CD4-positive, alpha-beta T cell (primary cell): ENCODE results near the gene EPM2A. TPM values are rescaled to one million over a fixed set of nuclear protein-coding genes. Genes with fewer than 3 reads are reported as not detected.

Source experiments
- ATAC-seq: fragments of 200-7000 bp; cut with Tn5 transposase; one replicate; pipeline ENCODE4 v1.10.0; 2022; ENCODE audit warnings: mild to moderate bottlenecking; ENCODE audit not compliant: poor library complexity
- CTCF ChIA-PET: fragments of 350-600 bp; sonication (Branson Sonifier 250); formaldehyde crosslinking; loops from one replicate; lab custom pipeline; 2021; ENCODE audit warnings: antibody characterized with exemption, inconsistent platforms; lab: Charles Lee
- POLR2A ChIA-PET: fragments of 350-600 bp; sonication (Branson Sonifier 250); formaldehyde crosslinking; loops from one replicate; lab custom pipeline; 2021; ENCODE audit warnings: antibody characterized with exemption, inconsistent platforms; lab: Charles Lee
- DNase-seq, 14 experiments: peaks; one replicate each; pipeline ENCODE4 v3.0.0-alpha.2; 2013 to 2020; ENCODE audit warnings: mixed read lengths in 2 of 14
- H3K27ac ChIP-seq, 2 donors: one replicate each; pipeline versions ENCODE4 v1.5.1 to v1.7.0; 2013; ENCODE audit warnings: low read length in 2 of 2, low read depth in 1 of 2, mild to moderate bottlenecking in 1 of 2
- H3K27me3 ChIP-seq, 2 experiments: 1 replicate in 1 of 2; 2 replicates in 1 of 2; pipeline versions ENCODE4 v1.6.1 to v1.7.0; 2013; ENCODE audit warnings: low read length in 2 of 2, control low read depth in 1 of 2, mild to moderate bottlenecking in 1 of 2, moderate library complexity in 1 of 2; ENCODE audit not compliant: insufficient read depth in 2 of 2, control insufficient read depth in 1 of 2
- H3K36me3 ChIP-seq: one replicate; pipeline ENCODE4 v1.6.1; 2013; ENCODE audit warnings: low read length, control low read depth; ENCODE audit not compliant: insufficient read depth
- H3K4me1 ChIP-seq: one replicate; pipeline ENCODE4 v1.6.1; 2013; ENCODE audit warnings: low read length, control low read depth; ENCODE audit not compliant: insufficient read depth
- H3K4me3 ChIP-seq: one replicate; pipeline ENCODE4 v1.5.1; 2013; ENCODE audit warnings: mild to moderate bottlenecking, low read length, moderate library complexity
- H3K9me3 ChIP-seq, 2 experiments: 1 replicate in 1 of 2; 2 replicates in 1 of 2; pipeline versions ENCODE4 v1.6.1 to v1.7.0; 2013; ENCODE audit warnings: low read length in 2 of 2, mild to moderate bottlenecking in 2 of 2, control low read depth in 1 of 2, moderate library complexity in 1 of 2; ENCODE audit not compliant: control insufficient read depth in 1 of 2, insufficient read depth in 1 of 2
- H3K27ac Mint-ChIP-seq: one replicate; pipeline ENCODE4 v1.8.0; 2020; ENCODE audit warnings: mixed read lengths
- H3K27me3 Mint-ChIP-seq: one replicate; pipeline ENCODE4 v1.8.0; 2021; ENCODE audit warnings: mixed read lengths
- H3K36me3 Mint-ChIP-seq: one replicate; pipeline ENCODE4 v1.8.0; 2021; ENCODE audit warnings: low read depth, mixed read lengths
- H3K4me1 Mint-ChIP-seq: one replicate; pipeline ENCODE4 v1.8.0; 2021; ENCODE audit warnings: low read depth, mixed read lengths
- H3K4me3 Mint-ChIP-seq: one replicate; pipeline ENCODE4 v1.8.0; 2020; ENCODE audit warnings: mild to moderate bottlenecking, mixed read lengths
- H3K9me3 Mint-ChIP-seq: one replicate; pipeline ENCODE4 v1.8.0; 2020; ENCODE audit warnings: mixed read lengths
- intact Hi-C, 2 experiments: fragments of 100-400 bp; cut with DNase I in 1 of 2; cut with micrococcal nuclease in 1 of 2; formaldehyde crosslinking; loops; one replicate each; pipeline versions ENCODE4 v1.15.1 to v1.9.0; 2023 to 2025; cut with DNase I, micrococcal nuclease
- total RNA-seq, 174 experiments: library from RNA in 2 of 174; stranded (reverse) in 2 of 174; gene quantifications; one replicate each; pipeline ENCODE4 v1.2.3 and lab custom pipeline; 2021 to 2026
- TF ChIP-seq, protein P1 (sequence below): fragments of 200-600 bp; IDR thresholded peaks from one replicate; pipeline ENCODE4 v1.8.0; 2022; ENCODE audit warnings: antibody characterized with exemption, mild to moderate bottlenecking

The EPM2A gene
- total RNA-seq, 2 experiments from 2014 or later: 5.0 to 5.7 TPM

DNA sequence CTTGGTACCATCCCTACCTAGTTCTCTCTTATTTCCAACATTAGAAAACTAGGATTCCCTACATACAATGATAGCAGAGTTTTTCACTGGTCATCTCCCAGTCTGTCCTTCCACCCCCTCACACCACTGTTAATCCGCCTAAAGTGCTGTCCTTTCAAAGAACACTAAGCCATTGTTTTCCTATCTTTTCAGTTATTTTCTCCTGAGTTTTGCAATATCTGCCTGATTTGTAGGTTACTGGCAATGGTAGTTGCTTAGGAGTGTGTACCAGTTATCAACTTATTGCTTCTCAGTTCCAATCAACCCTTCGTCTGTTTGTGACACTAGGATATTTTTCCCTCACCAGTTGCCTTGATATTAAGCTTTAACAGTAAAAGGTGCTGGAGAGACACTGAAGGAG lies 135.0 kb downstream of the EPM2A start:
- Mint-ChIP-seq H3K27me3 (no peaks in the 10 kb centered on the region), H3K4me3 (no peak overlapping the region), H3K4me1 (no peaks in the 10 kb centered on the region), H3K27ac (no peak overlapping the region), H3K36me3 (no peaks in the 10 kb centered on the region), H3K9me3 (no peaks in the 10 kb centered on the region)
- TF ChIP-seq, protein P1, sequence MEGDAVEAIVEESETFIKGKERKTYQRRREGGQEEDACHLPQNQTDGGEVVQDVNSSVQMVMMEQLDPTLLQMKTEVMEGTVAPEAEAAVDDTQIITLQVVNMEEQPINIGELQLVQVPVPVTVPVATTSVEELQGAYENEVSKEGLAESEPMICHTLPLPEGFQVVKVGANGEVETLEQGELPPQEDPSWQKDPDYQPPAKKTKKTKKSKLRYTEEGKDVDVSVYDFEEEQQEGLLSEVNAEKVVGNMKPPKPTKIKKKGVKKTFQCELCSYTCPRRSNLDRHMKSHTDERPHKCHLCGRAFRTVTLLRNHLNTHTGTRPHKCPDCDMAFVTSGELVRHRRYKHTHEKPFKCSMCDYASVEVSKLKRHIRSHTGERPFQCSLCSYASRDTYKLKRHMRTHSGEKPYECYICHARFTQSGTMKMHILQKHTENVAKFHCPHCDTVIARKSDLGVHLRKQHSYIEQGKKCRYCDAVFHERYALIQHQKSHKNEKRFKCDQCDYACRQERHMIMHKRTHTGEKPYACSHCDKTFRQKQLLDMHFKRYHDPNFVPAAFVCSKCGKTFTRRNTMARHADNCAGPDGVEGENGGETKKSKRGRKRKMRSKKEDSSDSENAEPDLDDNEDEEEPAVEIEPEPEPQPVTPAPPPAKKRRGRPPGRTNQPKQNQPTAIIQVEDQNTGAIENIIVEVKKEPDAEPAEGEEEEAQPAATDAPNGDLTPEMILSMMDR: no peak
- Histone ChIP-seq H3K9me3 (no peaks in the 10 kb centered on the region), H3K36me3 (no peaks in the 10 kb centered on the region), H3K27me3 (no peaks in the 10 kb centered on the region), H3K4me1 (no peaks in the 10 kb centered on the region), H3K4me3 (no peak overlapping the region), H3K27ac (no peak overlapping the region)
- intact Hi-C loops: no loop called here
- POLR2A ChIA-PET: no interaction called here
- DNase-seq (no peak), ATAC-seq (no peak)
- CTCF ChIA-PET: no interaction called here

DNA sequence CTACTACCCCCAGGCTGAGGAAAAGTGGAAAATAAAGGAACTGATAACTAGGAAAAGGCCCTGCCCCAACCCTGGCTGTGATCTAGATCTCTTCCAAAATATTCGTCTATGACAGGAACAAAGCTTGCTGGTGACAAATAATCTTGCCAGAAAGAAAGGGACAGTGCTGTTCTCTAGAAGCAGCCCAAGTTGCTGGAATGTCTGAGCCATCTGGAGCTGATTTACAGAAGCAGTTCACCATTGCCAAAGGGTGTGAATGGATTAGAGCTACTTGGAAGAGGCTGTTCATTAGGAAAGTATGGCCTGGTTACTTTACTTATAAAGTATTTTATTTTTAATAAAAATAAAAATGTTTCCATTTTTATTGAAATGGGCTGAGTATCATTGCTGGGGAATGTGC lies 146.3 kb downstream of the EPM2A start:
- H3K4me3 Mint-ChIP-seq: no peak overlapping the region
- CTCF ChIA-PET: no interaction called here
- Histone ChIP-seq H3K27me3 (peaks cover 0 to 4% of the 10 kb centered on the region in 2 experiments), H3K4me3 (no peak overlapping the region), H3K27ac (no peak overlapping the region), H3K36me3 (no peaks in the 10 kb centered on the region), H3K9me3 (peaks cover 0 to 4% of the 10 kb centered on the region in 2 experiments), H3K4me1 (no peaks in the 10 kb centered on the region)
- H3K9me3 Mint-ChIP-seq: peaks cover under 1% of the 10 kb centered on the region
- H3K36me3 Mint-ChIP-seq: no peaks in the 10 kb centered on the region
- POLR2A ChIA-PET: no interaction called here
- DNase-seq: no peak
- no peaks in the 10 kb centered on the region for H3K4me1 Mint-ChIP-seq
- H3K27me3 Mint-ChIP-seq: peaks cover 6% of the 10 kb centered on the region
- no peak for ATAC-seq
- TF ChIP-seq, protein P1: no peak
- intact Hi-C loops: no loop called here
- no peak overlapping the region for H3K27ac Mint-ChIP-seq

DNA sequence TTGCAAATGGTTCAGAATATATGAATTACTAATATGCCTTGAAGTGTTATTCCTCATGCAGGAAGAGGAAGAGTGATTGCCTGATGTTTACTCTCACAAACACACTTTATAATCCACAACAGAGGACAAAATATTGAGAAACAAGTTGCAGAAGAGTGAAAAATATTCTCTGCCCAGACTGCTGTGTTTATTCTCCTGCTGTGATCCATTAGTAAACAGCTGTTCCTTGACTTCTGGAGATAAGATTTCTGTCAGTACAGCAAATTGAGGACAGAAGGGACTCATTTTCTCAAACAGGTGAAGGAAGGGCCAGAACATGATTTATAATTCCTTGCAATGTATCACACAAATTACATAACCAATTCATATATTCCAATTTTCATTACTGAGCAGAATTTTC lies 148.0 kb downstream of the EPM2A start:
- Mint-ChIP-seq H3K4me1 (no peaks in the 10 kb centered on the region), H3K36me3 (no peaks in the 10 kb centered on the region), H3K9me3 (peaks cover 2% of the 10 kb centered on the region), H3K27ac (no peak overlapping the region), H3K4me3 (no peak overlapping the region), H3K27me3 (peaks cover 9% of the 10 kb centered on the region)
- peaks cover 0 to 4% of the 10 kb centered on the region in 2 experiments for H3K27me3 ChIP-seq
- ATAC-seq: no peak
- TF ChIP-seq, protein P1: no peak
- ChIA-PET CTCF (no interaction called here), POLR2A (no interaction called here)
- H3K4me3 ChIP-seq: no peak overlapping the region
- H3K4me1 ChIP-seq: no peaks in the 10 kb centered on the region
- H3K27ac ChIP-seq: no peak overlapping the region
- H3K9me3 ChIP-seq: peaks cover 0 to 10% of the 10 kb centered on the region in 2 experiments
- DNase-seq: no peak
- intact Hi-C loops: no loop called here
- H3K36me3 ChIP-seq: no peaks in the 10 kb centered on the region
